Karpas-422 (cell line): Measurements from ENCODE around the gene SPATA2L. TPM values are rescaled to one million over a fixed set of nuclear protein-coding genes. Genes with fewer than 3 reads are reported as not detected.

ENCODE experiments used
- DNase-seq: peaks from one replicate; pipeline ENCODE4 v3.0.0-alpha.2; 2015
- H2AFZ ChIP-seq: fragments of 200-600 bp; sonication (generic); 2 replicates; pipeline ENCODE4 v1.6.1; 2014; ENCODE audit warnings: antibody characterized with exemption, low read length, mixed read lengths
- H3K27ac ChIP-seq: fragments of 200-600 bp; sonication (generic); 2 replicates; pipeline ENCODE4 v1.5.1; 2014; ENCODE audit warnings: mild to moderate bottlenecking, low read length, moderate library complexity
- H3K27me3 ChIP-seq: fragments of 200-600 bp; sonication (generic); 2 replicates; pipeline ENCODE4 v1.6.1; 2014; ENCODE audit warnings: low read length, mixed read lengths
- H3K36me3 ChIP-seq: fragments of 200-600 bp; sonication (generic); 2 replicates; pipeline ENCODE4 v1.6.1; 2014; ENCODE audit warnings: low read length, mixed read lengths; ENCODE audit not compliant: insufficient read depth
- H3K4me1 ChIP-seq: fragments of 200-600 bp; sonication (generic); 2 replicates; pipeline ENCODE4 v1.6.1; 2014; ENCODE audit warnings: mild to moderate bottlenecking, low read length, mixed read lengths
- H3K4me2 ChIP-seq: fragments of 200-600 bp; sonication (generic); 2 replicates; pipeline ENCODE4 v1.6.1; 2014; ENCODE audit warnings: low read length, low read depth, mild to moderate bottlenecking; ENCODE audit not compliant: poor library complexity, severe bottlenecking
- H3K4me3 ChIP-seq: fragments of 200-600 bp; sonication (generic); 2 replicates; pipeline ENCODE4 v1.5.1; 2014; ENCODE audit warnings: mild to moderate bottlenecking, antibody characterized with exemption, low read length, mixed read lengths
- H3K79me2 ChIP-seq: fragments of 200-600 bp; sonication (generic); 2 replicates; pipeline ENCODE4 v1.6.1; 2014; ENCODE audit warnings: mild to moderate bottlenecking, low read length, mixed read lengths
- H3K9ac ChIP-seq: fragments of 200-600 bp; sonication (generic); 2 replicates; pipeline ENCODE4 v1.6.0; 2014; ENCODE audit warnings: low read length
- H3K9me2 ChIP-seq: fragments of 200-600 bp; sonication (generic), shearing (Covaris generic); replicated peaks from 2 replicates; pipeline ENCODE4 v1.6.0; 2014; ENCODE audit warnings: mild to moderate bottlenecking, low read length, moderate library complexity; ENCODE audit not compliant: insufficient read depth
- H3K9me3 ChIP-seq: fragments of 300-700, 200-600 bp; sonication (generic); 2 replicates; pipeline ENCODE4 v1.6.1; 2014; ENCODE audit warnings: low read length, mixed read lengths
- H4K20me1 ChIP-seq: fragments of 200-600 bp; sonication (generic); 2 replicates; pipeline ENCODE4 v1.6.1; 2014; ENCODE audit warnings: mild to moderate bottlenecking, antibody characterized with exemption, low read length, low read depth; ENCODE audit not compliant: insufficient read depth
- total RNA-seq: library from RNA; depleted of rRNA; stranded (reverse); fragments of >200 nt; shearing (Covaris generic); gene quantifications from 2 replicates; pipeline ENCODE4 v1.2.3, GENCODE V29; 2014; ENCODE audit warnings: low replicate concordance

SPATA2L gene
- total RNA-seq, 1 experiment from 2014 or later, result 4.7 TPM

DNA sequence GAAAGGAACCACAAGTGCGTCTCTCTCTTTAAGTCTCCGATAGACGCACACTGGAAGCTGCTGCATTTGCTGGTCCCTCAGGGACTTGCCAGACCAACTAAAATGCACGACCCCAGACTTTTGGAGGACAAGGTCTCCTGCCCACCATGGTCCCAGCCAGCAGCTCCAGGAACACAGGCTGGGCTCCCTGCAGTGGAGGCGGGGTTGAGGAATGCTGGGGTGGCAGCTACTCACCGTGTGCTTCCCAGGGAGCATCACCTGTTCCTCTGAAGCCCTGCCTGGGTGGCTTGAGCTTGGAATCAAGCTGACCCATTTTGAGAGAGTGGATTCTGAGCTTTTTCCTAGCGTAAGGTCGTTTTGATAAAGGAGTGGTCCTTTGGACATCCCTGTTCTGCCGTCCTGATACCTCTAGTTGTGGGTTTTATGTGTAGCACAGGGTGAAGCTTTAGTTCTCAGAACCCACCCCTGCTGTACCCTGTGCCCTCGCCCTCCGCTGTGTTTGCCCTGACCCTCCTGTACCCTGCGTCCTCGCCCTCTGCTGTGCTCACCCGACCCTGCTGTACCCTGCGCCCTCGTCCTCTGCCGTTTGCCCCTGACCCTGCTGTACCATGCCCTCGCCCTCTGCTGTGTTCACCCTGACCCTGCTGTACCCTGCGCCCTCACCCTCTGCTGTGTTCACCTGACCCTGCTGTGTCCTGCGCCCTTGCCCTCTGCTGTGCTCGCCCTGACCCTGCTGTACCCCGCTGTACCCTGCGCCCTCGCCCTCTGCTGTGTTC lies 30.8 kb upstream of the SPATA2L start:
- Histone ChIP-seq H4K20me1 (no peaks in the 10 kb centered on the region), H3K4me1 (no peaks in the 10 kb centered on the region), H3K36me3 (peaks cover 28% of the 10 kb centered on the region), H3K9me2 (no peaks in the 10 kb centered on the region), H3K27ac (no peak overlapping the region), H3K27me3 (no peaks in the 10 kb centered on the region), H3K9me3 (no peaks in the 10 kb centered on the region), H3K9ac (no peak overlapping the region), H3K4me3 (no peak overlapping the region), H2AFZ (no peak overlapping the region), H3K79me2 (peaks cover 4% of the 10 kb centered on the region), H3K4me2 (no peak overlapping the region)
- DNase-seq, result no peak

DNA sequence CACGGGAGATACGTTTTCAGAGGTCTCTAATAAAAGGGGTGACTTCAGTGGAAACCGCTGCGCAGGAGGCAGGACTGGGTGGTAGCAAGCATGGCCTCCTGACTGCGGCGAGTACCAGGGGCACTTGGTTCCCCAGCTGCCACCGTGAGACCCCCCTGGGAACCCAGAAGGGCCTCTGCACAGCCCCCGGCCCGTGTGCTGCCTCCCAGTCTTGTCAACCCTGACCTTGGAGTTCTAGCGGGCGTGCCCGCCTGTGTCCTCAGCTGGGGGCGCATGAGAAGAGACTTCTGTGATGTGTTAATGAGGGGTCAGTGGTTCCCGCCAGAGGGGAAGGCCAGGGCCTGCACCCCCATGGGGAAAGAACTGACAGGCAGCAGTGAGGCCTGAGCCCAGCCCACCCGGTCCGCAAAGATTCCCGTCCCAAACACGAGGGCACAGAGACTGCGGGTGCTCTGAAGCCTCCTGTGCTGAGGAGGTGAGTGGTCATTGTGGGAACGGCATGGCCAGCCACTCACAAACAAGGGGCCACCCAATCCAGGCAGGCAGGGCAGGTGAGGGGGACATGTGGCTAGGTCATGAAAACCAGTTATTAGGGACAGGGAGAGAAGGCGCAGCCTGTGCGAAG lies 29.2 kb upstream of the SPATA2L start:
- Histone ChIP-seq H3K9me2 (no peaks in the 10 kb centered on the region), H4K20me1 (no peaks in the 10 kb centered on the region), H3K9ac (no peak overlapping the region), H3K79me2 (no peaks in the 10 kb centered on the region), H3K9me3 (no peaks in the 10 kb centered on the region), H3K4me3 (no peak overlapping the region), H2AFZ (no peak overlapping the region), H3K4me1 (no peaks in the 10 kb centered on the region), H3K4me2 (no peak overlapping the region), H3K27me3 (no peaks in the 10 kb centered on the region), H3K27ac (no peak overlapping the region), H3K36me3 (peaks cover 19% of the 10 kb centered on the region; the same call in 1 of the 2 replicates)
- no peak for DNase-seq

DNA sequence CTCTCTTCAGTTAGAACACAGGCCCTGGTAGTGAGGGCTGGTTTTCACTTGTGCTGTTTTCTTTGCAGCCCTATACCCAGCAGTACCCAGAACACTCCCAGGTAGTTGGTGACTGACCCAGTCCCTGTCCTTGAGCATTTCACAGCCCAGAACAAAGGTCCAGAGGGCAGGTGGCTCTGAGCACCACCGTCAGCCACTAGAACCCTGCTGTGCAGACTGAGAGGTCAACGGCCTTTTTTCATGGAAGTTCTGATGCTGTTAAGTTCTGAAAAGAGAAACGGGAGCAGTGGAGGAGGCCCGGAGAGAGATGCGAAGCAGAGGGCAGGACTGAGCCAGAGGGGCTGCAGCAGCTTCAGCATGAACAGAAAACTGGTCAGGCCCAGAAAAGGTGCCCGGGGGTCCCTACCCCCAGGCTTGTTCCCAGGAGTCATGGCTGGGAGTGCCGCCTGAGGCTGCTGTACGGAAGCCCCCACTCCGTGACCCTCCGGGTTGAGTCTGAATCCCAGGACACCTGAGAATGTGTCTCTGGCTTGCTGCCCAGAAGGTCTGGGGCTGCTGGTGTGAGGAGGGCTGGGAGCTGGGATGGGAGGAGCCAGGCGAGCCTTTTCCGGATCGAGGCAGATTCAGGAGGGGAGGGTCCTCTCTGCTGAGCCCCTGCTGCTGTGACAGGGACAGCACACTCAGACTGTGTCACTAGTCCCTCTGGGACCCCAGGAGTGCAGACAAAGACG lies 28.5 kb upstream of the SPATA2L start:
- Histone ChIP-seq H3K4me1 (no peaks in the 10 kb centered on the region), H3K4me2 (no peak overlapping the region), H3K36me3 (peaks cover 18% of the 10 kb centered on the region; the same call in 1 of the 2 replicates), H3K27ac (no peak overlapping the region), H2AFZ (no peak overlapping the region), H3K27me3 (no peaks in the 10 kb centered on the region), H3K9ac (no peak overlapping the region), H3K9me3 (no peaks in the 10 kb centered on the region), H3K9me2 (no peaks in the 10 kb centered on the region), H4K20me1 (no peaks in the 10 kb centered on the region), H3K4me3 (no peak overlapping the region), H3K79me2 (no peaks in the 10 kb centered on the region)
- no peak for DNase-seq

- Histone ChIP-seq H4K20me1 (no peaks in the 10 kb centered on the region), H3K36me3 (peaks cover 13% of the 10 kb centered on the region; the same call in 1 of the 2 replicates), H3K9ac (no peak overlapping the region), H3K4me3 (no peak overlapping the region), H3K9me3 (no peaks in the 10 kb centered on the region), H3K9me2 (no peaks in the 10 kb centered on the region), H3K4me2 (no peak overlapping the region), H3K79me2 (no peaks in the 10 kb centered on the region), H3K27ac (no peak overlapping the region), H2AFZ (no peak overlapping the region), H3K27me3 (no peaks in the 10 kb centered on the region), H3K4me1 (no peaks in the 10 kb centered on the region)
- DNase-seq, result no peak
These were observed 27.8 kb upstream of the SPATA2L start for GRCh38 chr16:89729293-89729692.

GRCh38 chr16:89727406-89728120 lies 26.1 kb upstream of the SPATA2L start:
- Histone ChIP-seq H3K27me3 (no peaks in the 10 kb centered on the region), H3K9me2 (no peaks in the 10 kb centered on the region), H3K4me1 (peaks cover 6% of the 10 kb centered on the region), H3K9me3 (no peaks in the 10 kb centered on the region), H4K20me1 (peaks cover 10% of the 10 kb centered on the region), H3K9ac (no peak overlapping the region), H3K27ac (no peak overlapping the region), H3K36me3 (peaks cover 6% of the 10 kb centered on the region; the same call in 1 of the 2 replicates), H3K4me3 (no peak overlapping the region), H2AFZ (no peak overlapping the region), H3K4me2 (no peak overlapping the region), H3K79me2 (peaks cover 13% of the 10 kb centered on the region)
- DNase-seq, result no peak

DNA sequence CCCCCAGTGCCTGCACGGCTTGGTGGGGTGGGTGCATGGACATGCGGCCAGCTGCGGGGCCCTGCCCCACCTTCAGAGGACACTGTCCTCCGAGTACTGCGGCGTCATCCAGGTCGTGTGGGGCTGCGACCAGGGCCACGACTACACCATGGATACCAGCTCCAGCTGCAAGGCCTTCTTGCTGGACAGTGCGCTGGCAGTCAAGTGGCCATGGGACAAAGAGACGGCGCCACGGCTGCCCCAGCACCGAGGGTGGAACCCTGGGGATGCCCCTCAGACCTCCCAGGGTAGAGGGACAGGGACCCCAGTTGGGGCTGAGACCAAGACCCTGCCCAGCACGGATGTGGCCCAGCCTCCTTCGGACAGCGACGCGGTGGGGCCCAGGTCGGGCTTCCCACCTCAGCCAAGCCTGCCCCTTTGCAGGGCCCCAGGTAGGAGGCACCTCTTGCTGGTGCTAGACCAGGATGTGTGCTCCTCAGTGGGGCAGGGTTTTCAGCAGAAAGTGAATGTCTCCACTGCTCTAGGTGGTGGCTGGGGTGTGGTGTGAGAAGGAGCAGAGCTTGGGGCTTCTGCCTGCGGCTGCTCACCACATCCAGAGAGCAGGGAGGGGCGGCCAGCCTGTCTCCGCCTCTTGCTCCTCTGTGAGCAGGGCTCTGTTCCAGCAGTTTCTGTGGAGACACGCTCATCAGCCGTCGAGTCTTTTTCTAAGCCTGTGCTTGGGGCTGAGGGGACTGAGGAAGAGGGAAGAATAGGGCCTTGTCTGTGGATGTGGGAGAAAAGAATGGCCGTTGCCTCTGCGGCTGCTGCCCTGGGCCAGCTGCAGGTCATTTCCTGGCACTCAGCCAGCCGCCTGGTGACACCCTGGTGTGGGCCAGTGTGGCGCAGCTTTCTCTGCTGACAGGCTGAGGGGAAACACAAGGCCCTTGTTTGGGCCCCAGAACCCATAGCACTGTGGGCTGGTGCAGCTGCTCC lies 22.1 kb upstream of the SPATA2L start:
- Histone ChIP-seq H3K27ac (no peak overlapping the region), H3K9ac (no peak overlapping the region), H2AFZ (no peak overlapping the region), H3K79me2 (peaks cover 18% of the 10 kb centered on the region), H3K4me2 (peak overlapping the region; percentile 97), H3K4me1 (peaks cover 22% of the 10 kb centered on the region), H3K36me3 (peaks cover 6% of the 10 kb centered on the region; the same call in 1 of the 2 replicates), H3K27me3 (no peaks in the 10 kb centered on the region), H3K9me3 (no peaks in the 10 kb centered on the region), H3K4me3 (peak overlapping the region; percentile 87; the same call in 1 of the 2 replicates), H4K20me1 (peaks cover 15% of the 10 kb centered on the region), H3K9me2 (no peaks in the 10 kb centered on the region)
- DNase-seq, result no peak
